Thyroid gland (tissue), 4 donors: ENCODE data around the gene CTXND1.

Experiments
- POLR2A ChIP-seq, 2 donors: fragments of 450-650 bp; IDR thresholded peaks; one replicate each; pipeline ENCODE4 v1.6.1; 2017; ENCODE audit warnings: antibody characterized with exemption in 2 of 2, mild to moderate bottlenecking in 2 of 2, moderate library complexity in 1 of 2
- TF ChIP-seq, protein P1 (sequence below), 6 experiments: fragments of 200-600 bp in 3 of 6; fragments of 450-650 bp in 3 of 6; sonication (generic) in 3 of 6; IDR thresholded peaks; one replicate each; pipeline ENCODE4 v1.5.1; 2016 to 2019; ENCODE audit warnings: antibody characterized with exemption in 6 of 6, mild to moderate bottlenecking in 2 of 6, inconsistent platforms in 1 of 6, moderate library complexity in 1 of 6

DNA sequence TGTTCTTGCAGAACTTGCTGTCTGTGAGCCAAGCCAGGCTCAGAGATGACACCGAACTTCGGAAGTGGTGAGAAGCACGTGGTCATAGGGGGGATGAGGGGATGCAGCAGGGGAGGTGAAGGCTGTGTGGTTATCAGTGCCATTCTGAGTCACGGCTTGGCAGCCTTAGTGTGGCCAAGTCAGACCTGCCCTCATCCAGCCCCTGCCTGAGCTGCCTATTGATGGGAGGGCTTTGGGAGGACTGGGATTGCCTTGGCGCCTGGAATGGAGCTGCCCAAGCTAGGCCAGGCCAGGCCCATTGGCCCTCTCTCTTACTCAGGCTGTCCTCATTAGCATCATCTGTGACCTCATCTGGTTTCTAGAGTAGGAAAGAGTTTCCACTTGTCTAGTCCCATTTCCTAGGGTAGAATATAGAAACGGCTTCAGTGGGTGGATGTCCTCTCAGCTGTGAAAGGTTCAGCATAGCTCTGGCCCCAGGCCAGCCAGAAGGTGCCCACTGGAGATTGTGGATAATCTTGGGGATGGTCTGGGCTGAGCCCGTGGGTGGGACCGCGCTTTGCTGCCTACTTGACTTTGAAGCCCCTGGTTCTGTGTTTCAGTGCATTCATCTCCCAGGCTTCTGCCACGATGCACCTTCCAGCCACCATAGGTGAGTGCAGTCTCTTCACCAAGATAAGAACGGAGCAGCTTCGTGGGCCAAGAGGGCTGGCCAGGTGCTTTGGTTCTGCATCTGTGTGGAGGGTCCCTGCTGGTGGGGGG lies 92.0 kb downstream of the CTXND1 start:
- TF ChIP-seq, protein P1, sequence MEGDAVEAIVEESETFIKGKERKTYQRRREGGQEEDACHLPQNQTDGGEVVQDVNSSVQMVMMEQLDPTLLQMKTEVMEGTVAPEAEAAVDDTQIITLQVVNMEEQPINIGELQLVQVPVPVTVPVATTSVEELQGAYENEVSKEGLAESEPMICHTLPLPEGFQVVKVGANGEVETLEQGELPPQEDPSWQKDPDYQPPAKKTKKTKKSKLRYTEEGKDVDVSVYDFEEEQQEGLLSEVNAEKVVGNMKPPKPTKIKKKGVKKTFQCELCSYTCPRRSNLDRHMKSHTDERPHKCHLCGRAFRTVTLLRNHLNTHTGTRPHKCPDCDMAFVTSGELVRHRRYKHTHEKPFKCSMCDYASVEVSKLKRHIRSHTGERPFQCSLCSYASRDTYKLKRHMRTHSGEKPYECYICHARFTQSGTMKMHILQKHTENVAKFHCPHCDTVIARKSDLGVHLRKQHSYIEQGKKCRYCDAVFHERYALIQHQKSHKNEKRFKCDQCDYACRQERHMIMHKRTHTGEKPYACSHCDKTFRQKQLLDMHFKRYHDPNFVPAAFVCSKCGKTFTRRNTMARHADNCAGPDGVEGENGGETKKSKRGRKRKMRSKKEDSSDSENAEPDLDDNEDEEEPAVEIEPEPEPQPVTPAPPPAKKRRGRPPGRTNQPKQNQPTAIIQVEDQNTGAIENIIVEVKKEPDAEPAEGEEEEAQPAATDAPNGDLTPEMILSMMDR (IDR thresholded peaks at IDR 0.05): no peak
- no peak for TF ChIP-seq POLR2A (IDR thresholded peaks at IDR 0.05)
